ENCODE data around the gene WDR7.

WDR7 gene

DNA sequence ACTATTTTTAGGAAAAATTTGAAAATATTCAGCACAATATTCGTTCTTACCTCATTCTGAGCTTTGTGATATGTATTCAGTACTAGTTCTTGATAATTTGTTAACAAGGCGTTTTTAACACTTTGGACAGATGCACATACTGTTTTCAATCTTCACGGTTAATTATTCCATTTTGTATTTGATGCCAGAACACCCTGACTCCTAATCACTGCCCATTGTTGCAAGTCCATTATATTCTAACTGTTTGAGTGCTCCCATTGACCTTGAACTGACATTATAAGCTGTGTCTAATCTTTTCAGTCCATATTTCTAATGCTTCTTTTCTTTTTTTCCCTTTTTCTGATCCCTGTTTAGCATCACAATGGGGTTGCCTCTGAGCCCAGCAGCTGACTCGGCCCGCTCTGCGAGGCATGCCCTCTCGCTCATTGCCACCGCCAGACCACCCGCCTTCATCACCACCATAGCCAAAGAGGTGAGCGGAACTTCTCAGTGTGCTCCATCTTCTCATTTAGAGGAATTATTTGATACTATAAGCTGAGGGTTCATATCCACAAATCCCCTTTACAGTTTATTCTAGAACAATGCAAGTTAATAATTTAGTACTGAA is 284.4 kb downstream of the WDR7 start:
- DNase-seq (ENCODE audit: low read depth, low spot score), result no peak

GRCh38 chr18:56936457-56936856 is 285.3 kb downstream of the WDR7 start:
- no peak for DNase-seq (ENCODE audit: low read depth, low spot score)

DNA sequence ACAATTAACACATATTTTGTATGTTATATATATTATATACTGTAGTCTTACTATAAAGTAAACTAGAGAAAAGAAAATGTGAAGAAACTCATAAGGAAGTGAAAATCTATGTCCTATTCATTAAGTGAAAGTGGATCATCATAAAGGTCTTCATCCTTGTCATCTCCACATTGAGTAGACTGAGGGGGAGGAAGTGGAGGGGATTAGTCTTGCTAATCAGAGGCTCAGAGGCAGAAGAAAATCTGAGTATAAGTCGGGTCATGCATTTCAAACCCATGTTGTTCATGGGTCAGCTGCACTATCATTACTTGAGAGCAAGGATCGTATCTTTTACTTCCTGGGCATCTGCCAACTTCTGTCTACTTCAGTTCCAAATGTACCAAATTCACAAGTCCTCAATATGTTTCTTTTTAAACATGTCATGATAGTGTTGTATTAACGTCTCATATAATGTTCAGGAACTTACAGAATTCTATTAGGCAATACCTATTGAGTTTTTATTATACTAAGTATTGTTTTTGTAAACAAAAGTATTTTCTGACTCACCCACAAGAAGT is 286.8 kb downstream of the WDR7 start:
- no peak for DNase-seq (ENCODE audit: low read depth, low spot score)

DNA sequence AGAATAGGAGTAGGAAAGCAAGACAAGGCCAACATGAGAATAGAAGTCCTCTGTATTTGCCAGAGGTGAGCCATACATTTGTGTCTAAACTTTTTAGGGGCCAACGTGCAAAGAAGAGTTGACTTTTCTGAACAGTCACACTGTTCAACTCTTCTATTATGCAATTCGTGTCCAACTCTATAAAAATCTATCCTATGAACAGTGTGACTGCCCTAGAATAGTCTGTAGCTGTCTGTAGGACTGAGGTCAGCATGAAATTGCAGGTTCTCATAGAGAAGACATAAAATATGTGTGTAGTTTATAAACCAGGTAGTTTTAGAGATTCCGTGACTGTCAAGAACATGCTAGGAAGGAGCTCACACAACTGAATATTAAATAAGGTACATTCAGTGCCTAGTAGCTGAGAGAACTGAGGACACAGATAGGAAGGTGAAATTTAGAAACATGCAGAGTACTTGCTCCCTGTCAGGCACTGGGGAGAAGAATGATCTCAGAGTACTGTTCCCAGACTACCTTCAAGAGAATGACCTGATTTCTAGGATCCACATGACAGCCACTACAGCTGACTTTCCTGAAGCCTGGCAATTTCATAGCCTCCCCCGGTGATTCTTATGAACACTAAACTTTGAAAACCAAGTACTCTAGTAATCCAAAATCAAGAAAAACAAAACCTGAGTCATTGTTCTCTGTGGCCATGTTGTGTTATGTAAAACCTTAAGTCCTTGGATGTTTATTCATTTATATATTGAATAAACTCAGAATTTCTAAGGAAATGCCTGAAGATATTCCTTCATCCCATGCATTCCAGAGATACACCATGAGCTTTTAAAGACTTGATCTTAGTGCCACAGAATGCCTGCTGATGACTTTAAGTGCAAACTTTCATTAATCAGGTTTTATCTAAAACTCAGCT is 294.3 kb downstream of the WDR7 start:
- no peak for DNase-seq (ENCODE audit: low read depth, low spot score)

- no peak for DNase-seq (ENCODE audit: low read depth, low spot score)
Measured at GRCh38 chr18:56947236-56947635, 296.1 kb downstream of the WDR7 start.

- peak; percentile 22 for DNase-seq (ENCODE audit: low read depth, low spot score)
Measured at GRCh38 chr18:56952026-56952425, 300.9 kb downstream of the WDR7 start.

DNA sequence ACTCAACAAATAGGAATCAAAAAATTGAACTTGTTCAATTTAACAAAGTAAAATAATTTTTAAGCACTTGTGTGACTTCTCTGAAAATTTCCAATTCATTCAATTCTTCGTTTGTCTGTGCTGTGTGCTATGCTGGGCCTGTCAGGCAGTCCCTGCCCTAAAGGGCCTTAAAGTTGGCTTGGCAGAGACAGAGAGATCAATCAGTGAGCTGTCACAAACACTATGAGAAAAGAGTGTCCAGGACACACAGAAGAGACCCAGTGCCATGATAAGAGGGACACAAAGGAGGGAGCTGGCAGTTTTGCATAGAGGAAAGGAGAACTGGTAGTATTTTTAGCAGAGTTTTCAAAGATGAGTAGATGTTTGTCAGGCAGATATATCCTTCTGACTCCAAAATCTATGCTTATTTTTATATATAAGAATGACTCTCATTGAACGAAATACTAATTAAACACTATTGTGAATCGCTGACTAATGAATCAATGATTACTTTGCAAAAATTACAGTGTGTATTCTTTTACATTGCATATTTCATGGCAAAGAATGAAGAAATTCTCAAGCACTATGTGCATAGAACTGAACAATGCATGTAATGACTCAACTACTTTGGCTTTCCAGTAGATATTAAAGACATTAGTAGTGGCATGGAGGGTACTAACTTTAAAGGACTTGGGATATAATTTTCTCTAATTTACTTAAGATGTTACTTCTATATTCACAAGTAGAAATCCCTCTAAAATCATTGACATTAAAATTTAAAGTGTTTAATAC is 302.5 kb downstream of the WDR7 start:
- peak; percentile 36 for DNase-seq (ENCODE audit: low read depth, low spot score)

DNA sequence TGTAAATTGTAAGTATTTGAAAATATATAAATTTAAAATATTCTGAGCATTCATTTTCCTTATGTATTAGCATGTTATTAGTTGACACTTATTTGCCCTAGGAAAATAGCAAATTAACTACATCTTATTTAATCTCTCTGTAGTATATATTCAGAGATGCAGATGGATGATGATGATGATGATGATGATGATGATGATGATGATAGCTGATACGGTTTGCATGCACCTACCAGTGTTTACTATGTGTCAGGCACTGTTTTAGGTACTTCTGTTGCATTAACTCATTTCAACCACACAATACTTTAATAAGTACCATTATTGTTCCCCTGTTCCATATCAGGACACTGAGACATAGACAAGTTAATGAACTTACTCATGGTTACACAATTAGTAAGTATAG is 304.3 kb downstream of the WDR7 start:
- DNase-seq (ENCODE audit: low read depth, low spot score), result no peak

DNA sequence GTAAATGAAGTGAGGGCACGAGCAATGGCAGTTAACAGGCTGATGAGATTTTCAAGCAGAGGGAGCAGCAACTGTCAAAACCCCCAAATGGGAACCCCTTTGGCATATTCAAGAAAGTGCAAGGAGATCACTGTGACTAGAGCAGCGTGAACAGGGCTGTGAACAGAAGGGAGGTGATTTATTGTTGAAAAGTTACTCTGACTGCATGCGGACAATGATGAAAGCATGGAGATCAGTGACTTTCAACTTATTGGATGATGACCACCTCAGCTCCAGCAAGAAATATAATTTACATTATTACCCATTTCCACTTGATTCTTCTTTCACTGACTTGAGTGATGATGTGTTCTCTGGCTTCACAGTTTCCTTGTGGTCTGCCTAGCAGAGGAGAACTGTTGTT is 308.0 kb downstream of the WDR7 start:
- no peak for DNase-seq (ENCODE audit: low read depth, low spot score)

DNA sequence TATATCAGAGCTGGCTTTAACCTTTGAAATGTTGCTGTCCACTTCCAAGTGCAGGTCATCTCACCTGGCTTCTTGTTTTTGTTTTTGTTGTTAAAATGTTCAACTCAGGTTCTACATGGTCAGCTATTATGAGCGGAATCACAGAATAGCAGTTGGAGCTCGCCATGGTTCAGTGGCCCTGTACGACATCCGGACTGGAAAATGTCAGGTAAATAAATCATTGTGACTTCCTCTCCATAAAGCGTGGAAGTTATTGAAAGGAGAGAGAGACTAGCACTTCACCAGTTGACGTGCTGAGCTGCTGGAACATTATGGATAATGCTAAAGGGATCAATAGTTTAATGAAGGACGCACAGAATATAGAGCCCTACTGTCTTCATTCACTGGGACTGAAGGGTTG is 311.2 kb downstream of the WDR7 start:
- DNase-seq (ENCODE audit: low read depth, low spot score), result no peak

GRCh38 chr18:56967035-56967434 is 315.9 kb downstream of the WDR7 start:
- DNase-seq (ENCODE audit: low read depth, low spot score), result peak; percentile 68

DNA sequence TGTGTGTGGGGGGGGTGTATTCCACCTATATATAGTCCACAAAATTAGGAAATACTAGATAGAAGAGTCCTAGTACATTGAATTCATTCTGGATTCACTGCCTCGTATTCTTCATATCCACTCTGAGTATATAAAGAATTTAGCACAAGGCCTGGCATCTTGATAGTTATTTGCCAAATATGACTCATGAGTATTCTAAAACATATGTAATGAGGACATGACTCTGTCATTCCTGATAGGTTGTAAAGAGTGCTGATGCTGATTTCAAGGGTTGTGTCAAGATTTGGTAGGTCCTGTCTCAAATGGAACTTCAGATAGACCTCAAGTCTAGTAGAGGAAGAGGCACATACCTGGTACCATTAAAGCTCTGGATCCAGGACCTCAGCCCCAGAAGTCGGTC is 322.3 kb downstream of the WDR7 start:
- DNase-seq (ENCODE audit: low read depth, low spot score), result no peak

GRCh38 chr18:56974141-56974540 is 323.0 kb downstream of the WDR7 start:
- no peak for DNase-seq (ENCODE audit: low read depth, low spot score)

DNA sequence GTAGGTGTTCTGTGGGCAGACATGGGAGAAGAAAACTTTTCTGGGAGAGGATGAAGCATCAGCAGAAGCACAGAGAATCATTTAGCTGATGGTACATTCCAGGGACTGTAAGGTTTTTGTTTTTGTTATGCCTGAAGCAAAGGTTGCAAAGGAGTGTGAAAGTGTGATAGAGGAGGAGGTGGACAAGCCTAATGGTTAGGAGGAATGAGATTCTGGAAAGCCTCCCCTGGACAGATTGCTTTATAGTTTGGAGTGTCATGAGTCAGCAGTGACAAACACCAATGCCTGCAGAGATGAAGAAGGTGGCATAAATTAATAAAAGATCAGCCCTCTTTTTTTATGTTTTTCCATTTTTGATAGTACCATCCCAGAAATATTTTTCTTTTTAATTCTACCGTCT is 324.1 kb downstream of the WDR7 start:
- DNase-seq (ENCODE audit: low read depth, low spot score), result no peak

- no peak for DNase-seq (ENCODE audit: low read depth, low spot score)
Measured at GRCh38 chr18:56977309-56977708, 326.1 kb downstream of the WDR7 start.

DNA sequence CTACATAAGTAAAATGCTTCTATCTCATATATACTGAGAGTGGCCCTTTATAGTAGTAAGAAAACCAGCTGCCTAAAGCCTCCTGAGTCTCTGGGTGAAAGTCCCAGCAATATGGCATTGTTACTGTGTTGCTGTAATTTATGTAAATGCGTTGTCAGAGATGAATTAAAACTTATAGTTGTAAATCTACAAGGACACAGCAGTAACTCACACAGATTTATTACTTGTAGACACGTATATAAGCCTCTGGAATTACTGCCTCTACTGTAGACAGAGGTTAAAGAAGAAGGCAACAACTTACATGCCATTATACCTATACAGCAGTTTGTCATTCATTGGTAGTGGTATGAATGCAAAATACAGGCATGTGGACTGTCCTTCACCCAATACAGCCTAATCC is 326.6 kb downstream of the WDR7 start:
- DNase-seq (ENCODE audit: low read depth, low spot score), result no peak

GRCh38 chr18:56980151-56980550 is 329.0 kb downstream of the WDR7 start:
- DNase-seq (ENCODE audit: low read depth, low spot score), result no peak

DNA sequence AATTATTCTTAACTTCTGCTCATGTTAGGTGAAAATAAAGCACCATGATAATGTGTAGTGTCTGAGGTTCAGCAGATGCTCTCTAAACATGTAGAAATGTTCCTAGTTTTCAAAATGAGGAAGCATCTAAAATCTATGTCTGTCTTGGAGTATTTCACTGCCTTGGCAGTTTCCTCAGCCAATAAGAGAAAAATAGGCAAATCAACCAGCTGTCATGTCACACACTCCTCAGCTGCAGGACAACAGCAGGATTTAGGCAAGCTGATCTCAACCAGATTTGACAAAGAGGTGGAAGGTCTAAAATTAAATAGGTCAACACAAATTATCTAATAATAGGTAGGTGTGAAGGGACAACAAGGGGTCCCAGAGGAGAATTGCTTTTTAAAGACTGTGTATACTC is 331.6 kb downstream of the WDR7 start:
- no peak for DNase-seq (ENCODE audit: low read depth, low spot score)

DNA sequence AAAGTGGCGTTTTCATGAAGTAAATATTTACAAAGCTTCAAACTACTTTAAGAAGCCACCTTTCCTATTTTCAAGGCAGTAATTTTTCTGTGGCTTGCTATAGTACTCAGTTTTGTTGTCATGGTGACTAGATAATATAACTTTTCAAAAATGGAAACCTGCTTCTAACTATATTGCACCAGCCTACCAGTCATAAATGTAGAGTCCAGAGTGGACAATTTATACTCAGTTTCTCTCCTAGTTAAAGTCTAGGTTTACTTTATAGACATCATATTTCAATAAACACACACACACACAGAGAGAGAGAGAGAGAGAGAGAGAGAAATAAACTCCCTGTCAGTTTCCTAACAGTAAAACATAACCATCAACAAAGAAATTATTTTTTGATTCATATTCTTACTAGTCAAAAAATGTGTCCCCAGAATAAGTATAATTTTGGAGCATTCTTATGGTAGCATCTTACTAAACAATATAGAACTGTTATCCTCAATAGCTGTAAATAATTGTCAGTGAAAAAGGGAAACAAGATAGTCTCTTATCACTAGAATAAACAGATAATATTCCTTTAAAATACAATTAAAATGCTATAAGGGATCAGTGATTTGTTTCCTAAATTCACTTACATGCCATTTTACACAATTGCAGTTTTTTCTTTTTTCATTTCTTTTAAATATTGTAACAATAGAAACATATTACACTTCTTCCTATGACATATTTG is 332.3 kb downstream of the WDR7 start:
- no peak for DNase-seq (ENCODE audit: low read depth, low spot score)

GRCh38 chr18:56984731-56985130 is 333.6 kb downstream of the WDR7 start:
- DNase-seq (ENCODE audit: low read depth, low spot score), result no peak

- peak; percentile 50 for DNase-seq (ENCODE audit: low read depth, low spot score)
Measured at GRCh38 chr18:56986829-56987228, 335.7 kb downstream of the WDR7 start.

- DNase-seq (ENCODE audit: low read depth, low spot score), result no peak
Measured at GRCh38 chr18:56987236-56987635, 336.1 kb downstream of the WDR7 start.
